Parathyroid adenoma (tissue), 2 donors: ENCODE measurements around the gene JPT2.
"Not testable (repeated sequence)": the region's sequence is repeated elsewhere in the genome, so short reads cannot be mapped to it uniquely, and the experiment has no call there.

ENCODE experiments used
- H2AFZ ChIP-seq: fragments of 300-600 bp; sonication (generic); one replicate; pipeline ENCODE4 v1.7.0; 2017; ENCODE audit warnings: antibody characterized with exemption, mild to moderate bottlenecking
- H3K27ac ChIP-seq: fragments of 300-600 bp; sonication (generic); one replicate; pipeline ENCODE4 v1.7.0; 2017
- H3K27me3 ChIP-seq: fragments of 300-600 bp; sonication (generic); one replicate; pipeline ENCODE4 v1.7.0; 2017; ENCODE audit warnings: low read length; ENCODE audit not compliant: control insufficient read depth, insufficient read depth
- H3K36me3 ChIP-seq: fragments of 300-600 bp; sonication (generic); one replicate; pipeline ENCODE4 v1.7.0; 2017; ENCODE audit warnings: low read length; ENCODE audit not compliant: control insufficient read depth, insufficient read depth
- H3K4me1 ChIP-seq: fragments of 300-600 bp; sonication (generic); one replicate; pipeline ENCODE4 v1.7.0; 2017; ENCODE audit warnings: control low read depth
- H3K4me2 ChIP-seq: fragments of 300-600 bp; sonication (generic); one replicate; pipeline ENCODE4 v1.7.0; 2017; ENCODE audit warnings: low read length
- H3K4me3 ChIP-seq: fragments of 300-600 bp; sonication (generic); one replicate; pipeline ENCODE4 v1.7.0; 2017; ENCODE audit warnings: low read depth, low read length
- H3K79me2 ChIP-seq: fragments of 300-600 bp; sonication (generic); one replicate; pipeline ENCODE4 v1.7.0; 2017; ENCODE audit warnings: control low read depth
- H3K9ac ChIP-seq: fragments of 300-600 bp; sonication (generic); one replicate; pipeline ENCODE4 v1.7.0; 2017; ENCODE audit warnings: mild to moderate bottlenecking
- H3K9me3 ChIP-seq: fragments of 300-600 bp; sonication (generic); one replicate; pipeline ENCODE4 v1.7.0; 2017; ENCODE audit warnings: low read length; ENCODE audit not compliant: control insufficient read depth
- CTCF ChIP-seq: fragments of 300-600 bp; sonication (generic); IDR thresholded peaks from one replicate; pipeline ENCODE4 v1.7.0; 2017; ENCODE audit warnings: antibody characterized with exemption, mild to moderate bottlenecking
- donor health status: primary hyperparathyroidism.

Gene JPT2

GRCh38 chr16:1715220-1715619, 37.1 kb downstream of the JPT2 start:
- Histone ChIP-seq H3K4me3 (no peak overlapping the region), H3K9me3 (no peaks in the 10 kb centered on the region), H3K27ac (no peak overlapping the region), H3K27me3 (no peaks in the 10 kb centered on the region), H3K79me2 (peaks cover 90% of the 10 kb centered on the region), H3K9ac (no peak overlapping the region), H2AFZ (no peak overlapping the region), H3K36me3 (no peaks in the 10 kb centered on the region), H3K4me1 (peaks cover 12% of the 10 kb centered on the region), H3K4me2 (no peak overlapping the region)
- no peak for TF ChIP-seq CTCF

GRCh38 chr16:1718236-1718635, 40.2 kb downstream of the JPT2 start:
- H3K4me1 ChIP-seq: peaks cover 12% of the 10 kb centered on the region
- H3K79me2 ChIP-seq: peaks cover 94% of the 10 kb centered on the region
- not testable (repeated sequence) for H3K27ac ChIP-seq

GRCh38 chr16:1719559-1720229, 41.6 kb downstream of the JPT2 start:
- not testable (repeated sequence) for H3K4me2 ChIP-seq, H3K27ac ChIP-seq, H3K36me3 ChIP-seq, H3K9ac ChIP-seq, H3K4me1 ChIP-seq, H3K9me3 ChIP-seq, H3K4me3 ChIP-seq, H2AFZ ChIP-seq, H3K27me3 ChIP-seq
- peaks cover 94% of the 10 kb centered on the region for H3K79me2 ChIP-seq

More at GRCh38 chr16:1718236-1718635, 40.2 kb downstream of the JPT2 start:
- not testable (repeated sequence) for H2AFZ ChIP-seq, H3K36me3 ChIP-seq, H3K27me3 ChIP-seq, H3K4me3 ChIP-seq, H3K9me3 ChIP-seq, H3K4me2 ChIP-seq, H3K9ac ChIP-seq

GRCh38 chr16:1721372-1721771, 43.3 kb downstream of the JPT2 start:
- no peak overlapping the region for H3K4me2 ChIP-seq
- no peaks in the 10 kb centered on the region for H3K36me3 ChIP-seq
- no peak overlapping the region for H3K27ac ChIP-seq
- H3K27me3 ChIP-seq: no peaks in the 10 kb centered on the region
- no peak for TF ChIP-seq CTCF
- H3K79me2 ChIP-seq: peaks cover 91% of the 10 kb centered on the region
- H3K4me1 ChIP-seq: no peaks in the 10 kb centered on the region
- no peaks in the 10 kb centered on the region for H3K9me3 ChIP-seq
- no peak overlapping the region for H3K9ac ChIP-seq
- no peak overlapping the region for H3K4me3 ChIP-seq
- no peak overlapping the region for H2AFZ ChIP-seq

GRCh38 chr16:1723450-1724147, 45.5 kb downstream of the JPT2 start:
- H3K27ac ChIP-seq: no peak overlapping the region
- H3K9ac ChIP-seq: no peak overlapping the region
- H3K4me3 ChIP-seq: no peak overlapping the region
- no peaks in the 10 kb centered on the region for H3K9me3 ChIP-seq
- no peaks in the 10 kb centered on the region for H3K4me1 ChIP-seq
- no peaks in the 10 kb centered on the region for H3K27me3 ChIP-seq
- TF ChIP-seq CTCF: peak; percentile 80
- peaks cover 89% of the 10 kb centered on the region for H3K79me2 ChIP-seq
- no peaks in the 10 kb centered on the region for H3K36me3 ChIP-seq
- no peak overlapping the region for H2AFZ ChIP-seq
- no peak overlapping the region for H3K4me2 ChIP-seq
